Neutrophil (primary cell): Measurements from ENCODE around the gene TREML1.

Source experiments
- H3K27ac ChIP-seq: fragments of 200-600 bp; sonication (generic); 2 replicates; pipeline ENCODE4 v1.5.1; 2016; ENCODE audit warnings: mild to moderate bottlenecking, moderate library complexity
- H3K27me3 ChIP-seq: fragments of 200-600 bp; sonication (generic); 2 replicates; pipeline ENCODE4 v1.6.0; 2016; ENCODE audit warnings: mild to moderate bottlenecking
- H3K36me3 ChIP-seq: fragments of 200-600 bp; sonication (generic); 2 replicates; pipeline ENCODE4 v1.5.1; 2017
- H3K4me1 ChIP-seq, 2 experiments: fragments of 200-600 bp in 1 of 2; sonication (generic) in 1 of 2; 1 replicate in 1 of 2; 2 replicates in 1 of 2; pipeline versions ENCODE4 v1.5.1 to v1.6.1; 2013 to 2016; ENCODE audit warnings: low read depth in 1 of 2, low read length in 1 of 2, mild to moderate bottlenecking in 1 of 2, moderate library complexity in 1 of 2; ENCODE audit not compliant: control insufficient read depth in 1 of 2, insufficient read depth in 1 of 2
- H3K4me3 ChIP-seq, 2 experiments: fragments of 200-600 bp in 1 of 2; sonication (generic) in 1 of 2; 1 replicate in 1 of 2; 2 replicates in 1 of 2; pipeline ENCODE4 v1.5.1; 2013 to 2016; ENCODE audit warnings: low read depth in 1 of 2, low read length in 1 of 2, mild to moderate bottlenecking in 1 of 2, moderate library complexity in 1 of 2
- H3K9me3 ChIP-seq: fragments of 200-600 bp; sonication (generic); 2 replicates; pipeline ENCODE4 v1.5.1; 2016
- TF ChIP-seq, protein P1 (sequence below): fragments of 200-600 bp; sonication (generic); IDR thresholded peaks from 2 replicates; pipeline ENCODE4 v1.5.1; 2016; ENCODE audit warnings: antibody characterized with exemption

TREML1 gene

DNA sequence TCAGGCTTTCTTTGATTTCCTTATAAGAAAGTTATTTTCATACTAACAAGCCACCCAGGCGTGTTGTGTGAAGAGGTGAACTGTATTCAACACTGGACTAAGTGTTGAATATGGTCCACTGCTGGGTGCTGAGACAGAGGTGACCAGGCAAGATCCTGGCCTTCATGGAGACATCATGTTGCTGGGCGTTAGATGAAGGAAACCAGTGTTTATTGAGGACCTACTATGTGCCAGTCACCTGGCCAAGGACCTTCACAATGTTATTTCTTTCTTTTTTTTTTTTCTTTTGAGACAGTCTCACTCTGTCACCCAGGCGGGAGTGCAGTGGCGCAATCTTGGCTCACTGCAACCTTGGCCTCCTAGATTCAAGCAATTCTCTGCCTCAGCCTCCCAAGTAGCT is 1.9 kb upstream of the TREML1 start:
- H3K4me1 ChIP-seq: peaks cover 11 to 13% of the 10 kb centered on the region in 2 experiments
- H3K27me3 ChIP-seq: no peaks in the 10 kb centered on the region
- H3K36me3 ChIP-seq: no peaks in the 10 kb centered on the region
- no peak overlapping the region for H3K4me3 ChIP-seq
- H3K9me3 ChIP-seq: no peaks in the 10 kb centered on the region
- TF ChIP-seq, protein P1, sequence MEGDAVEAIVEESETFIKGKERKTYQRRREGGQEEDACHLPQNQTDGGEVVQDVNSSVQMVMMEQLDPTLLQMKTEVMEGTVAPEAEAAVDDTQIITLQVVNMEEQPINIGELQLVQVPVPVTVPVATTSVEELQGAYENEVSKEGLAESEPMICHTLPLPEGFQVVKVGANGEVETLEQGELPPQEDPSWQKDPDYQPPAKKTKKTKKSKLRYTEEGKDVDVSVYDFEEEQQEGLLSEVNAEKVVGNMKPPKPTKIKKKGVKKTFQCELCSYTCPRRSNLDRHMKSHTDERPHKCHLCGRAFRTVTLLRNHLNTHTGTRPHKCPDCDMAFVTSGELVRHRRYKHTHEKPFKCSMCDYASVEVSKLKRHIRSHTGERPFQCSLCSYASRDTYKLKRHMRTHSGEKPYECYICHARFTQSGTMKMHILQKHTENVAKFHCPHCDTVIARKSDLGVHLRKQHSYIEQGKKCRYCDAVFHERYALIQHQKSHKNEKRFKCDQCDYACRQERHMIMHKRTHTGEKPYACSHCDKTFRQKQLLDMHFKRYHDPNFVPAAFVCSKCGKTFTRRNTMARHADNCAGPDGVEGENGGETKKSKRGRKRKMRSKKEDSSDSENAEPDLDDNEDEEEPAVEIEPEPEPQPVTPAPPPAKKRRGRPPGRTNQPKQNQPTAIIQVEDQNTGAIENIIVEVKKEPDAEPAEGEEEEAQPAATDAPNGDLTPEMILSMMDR: no peak
- no peak overlapping the region for H3K27ac ChIP-seq

DNA sequence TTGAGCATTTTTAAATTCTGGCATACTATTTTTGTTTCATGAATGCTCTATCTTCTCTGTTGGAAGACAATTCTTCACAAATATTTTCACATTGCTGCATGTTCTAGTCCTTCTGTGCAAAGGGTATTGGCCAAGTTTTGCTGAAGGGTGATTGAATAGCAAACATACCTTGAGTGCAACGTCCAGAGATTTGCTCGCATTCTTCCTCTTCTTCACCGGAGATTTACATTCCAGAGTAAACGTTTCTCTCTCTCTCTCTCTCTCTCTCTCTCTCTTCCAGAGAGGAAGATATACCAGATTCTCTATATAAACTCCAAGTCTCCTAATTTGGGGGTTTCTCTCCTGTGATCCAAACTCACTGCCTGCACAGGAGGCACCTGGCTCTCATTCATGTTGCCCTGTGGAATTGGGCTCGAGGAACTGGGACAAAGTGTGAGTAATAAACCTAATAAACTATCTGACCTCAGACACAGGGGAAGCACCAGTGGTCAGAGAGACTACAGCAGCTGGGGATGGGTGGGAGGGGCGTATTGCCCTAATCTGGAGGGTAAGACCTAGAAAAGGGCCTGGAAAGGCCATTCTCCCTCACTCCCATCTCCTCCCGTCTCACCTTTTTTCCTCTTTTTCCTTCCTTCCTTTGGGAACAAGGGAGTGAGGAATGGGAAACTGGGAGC is 1.1 kb upstream of the TREML1 start:
- Histone ChIP-seq H3K9me3 (no peaks in the 10 kb centered on the region), H3K27ac (no peak overlapping the region), H3K4me3 (no peak overlapping the region), H3K36me3 (no peaks in the 10 kb centered on the region), H3K4me1 (peaks cover 11 to 13% of the 10 kb centered on the region in 2 experiments), H3K27me3 (no peaks in the 10 kb centered on the region)
- TF ChIP-seq, protein P1: no peak

DNA sequence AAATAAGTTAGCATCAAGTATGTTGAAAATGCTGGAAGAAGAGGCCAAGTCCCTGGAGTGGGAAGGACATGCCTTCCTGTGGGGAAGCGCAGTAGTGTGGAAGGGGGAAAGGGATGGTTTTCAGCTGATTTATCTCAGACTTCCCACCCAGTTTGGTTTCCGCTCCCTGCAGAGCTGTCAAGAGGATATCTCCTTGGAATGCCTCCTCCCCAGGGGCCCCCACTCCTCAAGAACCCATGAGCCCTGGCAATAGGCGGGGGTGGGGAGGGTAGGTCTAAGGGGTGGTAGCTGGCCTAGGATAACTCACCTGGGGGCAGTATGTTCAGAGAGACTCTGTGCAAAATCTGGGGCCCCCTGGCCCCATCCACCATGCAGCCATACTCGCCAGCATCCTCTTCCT is 696 bp downstream of the TREML1 start:
- Histone ChIP-seq H3K9me3 (no peaks in the 10 kb centered on the region), H3K27ac (no peak overlapping the region), H3K4me3 (no peak overlapping the region), H3K36me3 (no peaks in the 10 kb centered on the region), H3K4me1 (peaks cover 11 to 13% of the 10 kb centered on the region in 2 experiments), H3K27me3 (no peaks in the 10 kb centered on the region)
- TF ChIP-seq, protein P1: no peak

DNA sequence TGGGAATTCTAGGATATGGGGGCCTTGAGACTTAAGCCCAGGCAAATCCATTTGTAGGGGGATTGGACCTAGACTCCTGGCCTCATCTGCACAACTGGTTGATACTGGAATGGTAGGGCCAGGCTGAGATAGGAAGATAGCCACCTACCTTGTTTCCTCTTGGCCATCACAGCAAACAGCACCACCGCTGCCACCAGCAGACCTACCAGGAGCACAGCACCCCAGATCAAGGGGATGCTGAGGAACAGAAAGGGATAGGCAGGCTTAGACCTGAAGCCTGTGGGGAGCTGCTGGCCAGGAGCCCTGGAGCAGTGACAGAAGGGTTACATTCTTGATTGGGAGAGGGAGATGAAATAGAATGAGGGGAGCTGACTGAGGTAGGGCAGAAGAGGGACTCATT is 3.5 kb downstream of the TREML1 start:
- H3K36me3 ChIP-seq: no peaks in the 10 kb centered on the region
- no peaks in the 10 kb centered on the region for H3K4me1 ChIP-seq
- H3K4me3 ChIP-seq: no peak overlapping the region
- TF ChIP-seq, protein P1: no peak
- H3K9me3 ChIP-seq: no peaks in the 10 kb centered on the region
- H3K27ac ChIP-seq: no peak overlapping the region
- no peaks in the 10 kb centered on the region for H3K27me3 ChIP-seq

DNA sequence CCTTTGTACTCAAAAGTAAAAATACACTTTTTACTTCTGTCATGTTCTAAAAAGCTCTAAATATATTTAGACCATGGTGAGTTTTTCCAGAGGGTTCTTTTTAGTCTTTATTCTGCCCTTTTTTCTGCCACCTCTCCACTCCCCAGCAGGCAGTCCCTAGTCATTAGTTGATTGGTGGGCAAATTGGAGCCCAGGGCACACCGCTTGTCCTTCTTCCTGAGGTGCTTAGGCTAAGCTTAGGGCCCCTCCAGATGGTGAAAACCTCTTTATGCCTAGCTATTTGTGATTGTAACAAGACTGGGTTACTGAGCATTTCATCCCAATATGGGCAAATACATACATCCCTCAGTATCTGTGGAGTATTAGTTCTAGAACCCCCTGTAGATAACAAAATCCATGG is 6.2 kb downstream of the TREML1 start:
- H3K27ac ChIP-seq: no peak overlapping the region
- no peaks in the 10 kb centered on the region for H3K36me3 ChIP-seq
- no peaks in the 10 kb centered on the region for H3K4me1 ChIP-seq
- no peaks in the 10 kb centered on the region for H3K27me3 ChIP-seq
- H3K9me3 ChIP-seq: no peaks in the 10 kb centered on the region
- H3K4me3 ChIP-seq: no peak overlapping the region
- TF ChIP-seq, protein P1: no peak

DNA sequence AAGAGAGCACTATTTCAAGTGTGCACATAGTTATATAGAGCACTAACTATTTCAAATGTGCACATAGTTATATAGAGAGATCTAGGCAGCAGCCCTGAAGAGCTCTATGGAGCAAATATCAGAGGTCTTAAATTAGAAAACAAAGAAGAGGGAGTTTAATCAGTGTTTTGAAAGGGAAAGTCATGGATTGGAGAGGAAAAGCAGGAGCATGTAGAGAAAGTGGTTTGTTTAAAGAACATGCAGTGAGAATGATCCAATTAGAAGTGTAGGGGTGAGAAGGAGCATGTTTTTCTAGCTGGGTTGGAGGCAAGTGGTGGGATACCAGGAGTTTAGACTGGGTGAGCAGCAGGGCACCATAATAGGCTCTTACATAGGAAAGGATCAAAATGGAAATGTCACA is 17.2 kb downstream of the TREML1 start:
- Histone ChIP-seq H3K36me3 (peaks cover 24% of the 10 kb centered on the region), H3K4me3 (no peak overlapping the region), H3K9me3 (no peaks in the 10 kb centered on the region), H3K27ac (no peak overlapping the region), H3K4me1 (no peaks in the 10 kb centered on the region), H3K27me3 (no peaks in the 10 kb centered on the region)
- TF ChIP-seq, protein P1: no peak
